GM12878 (cell line): ENCODE data around the gene C17orf107. TPM values are rescaled to one million over a fixed set of nuclear protein-coding genes. Genes with fewer than 3 reads are reported as not detected.

Experiments
- ATAC-seq: fragments of 200-7000 bp; cut with Tn5 transposase; 3 replicates; pipeline ENCODE4 v1.9.1; 2020; ENCODE audit warnings: mild to moderate bottlenecking, moderate library complexity
- BruUV-seq: library from RNA; stranded (reverse); fragments of 400-500 nt; replicated peaks from 2 replicates; lab custom pipeline; 2021; lab: Mats Ljungman, UMichigan
- CTCF ChIA-PET: fragments of 300-600 bp; sonication (Branson Sonifier 250); formaldehyde crosslinking; extraction: SDS; loops from one replicate; lab custom pipeline; 2021; ENCODE audit warnings: inconsistent platforms; lab: Yijun Ruan, JAX
- POLR2A ChIA-PET: fragments of 350-600 bp; formaldehyde crosslinking; extraction: SDS; loops from one replicate; lab custom pipeline; 2021; ENCODE audit warnings: inconsistent platforms; lab: Charles Lee
- RAD21 ChIA-PET: fragments of 300-600 bp; sonication (Branson Sonifier 250); formaldehyde crosslinking; loops from one replicate; lab custom pipeline; 2023; ENCODE audit warnings: antibody characterized with exemption; ENCODE audit not compliant: unreplicated experiment; lab: Charles Lee
- SMC1A ChIA-PET: fragments of 300-600 bp; sonication (Branson Sonifier 250); formaldehyde crosslinking; loops from one replicate; lab custom pipeline; 2023; ENCODE audit not compliant: unreplicated experiment, uncharacterized antibody; lab: Charles Lee
- DNase-seq: peaks from one replicate; pipeline ENCODE4 v3.0.0-alpha.2; 2011; ENCODE audit warnings: low read depth, low spot score
- FAIRE-seq: peaks from 3 replicates; lab custom pipeline; 2011; peaks lifted over from hg19 to GRCh38; lab: Jason Lieb, UNC
- H2AFZ ChIP-seq: 2 replicates; pipeline ENCODE4 v1.6.0; 2011; ENCODE audit warnings: low read depth, low read length, control low read depth; ENCODE audit not compliant: control insufficient read depth
- H3K27ac ChIP-seq: 2 replicates; pipeline ENCODE4 v1.5.1; 2011; ENCODE audit warnings: control low read depth; ENCODE audit not compliant: control insufficient read depth, insufficient read depth
- H3K27me3 ChIP-seq, 2 experiments: replicated peaks in 1 of 2; 2 replicates each; pipeline versions ENCODE4 v1.6.0 to v1.6.1; 2011; ENCODE audit warnings: low read length in 1 of 2; ENCODE audit not compliant: control insufficient read depth in 2 of 2, insufficient read depth in 2 of 2
- H3K36me3 ChIP-seq, 2 experiments: 2 replicates each; pipeline ENCODE4 v1.5.1; 2011; ENCODE audit warnings: low read length in 1 of 2; ENCODE audit not compliant: control insufficient read depth in 2 of 2, insufficient read depth in 2 of 2
- H3K4me1 ChIP-seq: 2 replicates; pipeline ENCODE4 v1.6.1; 2011; ENCODE audit warnings: mild to moderate bottlenecking, low read length, moderate library complexity, mixed read lengths; ENCODE audit not compliant: control insufficient read depth, insufficient read depth
- H3K4me2 ChIP-seq: 2 replicates; pipeline ENCODE4 v1.6.0; 2011; ENCODE audit warnings: control low read depth; ENCODE audit not compliant: control insufficient read depth, insufficient read depth
- H3K4me3 ChIP-seq: fragments of 200-600 bp; sonication (generic); 2 replicates; pipeline ENCODE4 v1.5.1; 2016
- H3K79me2 ChIP-seq: 2 replicates; pipeline ENCODE4 v1.6.0; 2011; ENCODE audit warnings: low read length; ENCODE audit not compliant: control insufficient read depth, insufficient read depth
- H3K9ac ChIP-seq: 2 replicates; pipeline ENCODE4 v1.8.0; 2011; ENCODE audit warnings: low read length, control low read depth, mixed read lengths; ENCODE audit not compliant: control insufficient read depth, insufficient read depth
- H3K9me3 ChIP-seq: replicated peaks from 3 replicates; pipeline ENCODE4 v1.5.1; 2011; ENCODE audit warnings: mild to moderate bottlenecking, low read length; ENCODE audit not compliant: control insufficient read depth, insufficient read depth
- H4K20me1 ChIP-seq: 2 replicates; pipeline ENCODE4 v1.6.0; 2011; ENCODE audit not compliant: control insufficient read depth, insufficient read depth
- ATF7 ChIP-seq: fragments of 450-650 bp; IDR thresholded peaks from 2 replicates; pipeline ENCODE4 v1.6.1; 2016; ENCODE audit warnings: low read depth, mild to moderate bottlenecking
- BACH1 ChIP-seq: fragments of 450-650 bp; IDR thresholded peaks from 2 replicates; pipeline ENCODE4 v1.6.1; 2017; ENCODE audit warnings: mild to moderate bottlenecking, borderline replicate concordance
- BHLHE40 ChIP-seq, 2 experiments: fragments of 450-650 bp in 1 of 2; IDR thresholded peaks; 2 replicates each; pipeline ENCODE4 v1.6.1; 2011 to 2017; ENCODE audit warnings: low read depth in 2 of 2, borderline replicate concordance in 1 of 2, improper control_type of control experiment in 1 of 2, low read length in 1 of 2, mild to moderate bottlenecking in 1 of 2
- BMI1 ChIP-seq: fragments of 450-650 bp; IDR thresholded peaks from 2 replicates; pipeline ENCODE4 v1.6.1; 2016; ENCODE audit warnings: mild to moderate bottlenecking, moderate library complexity, borderline replicate concordance
- CREM ChIP-seq: IDR thresholded peaks from 2 replicates; pipeline ENCODE4 v1.6.1; 2014; ENCODE audit warnings: antibody characterized with exemption, low read depth
- FOS ChIP-seq: IDR thresholded peaks from 3 replicates; pipeline ENCODE4 v1.6.1; 2011; ENCODE audit warnings: borderline replicate concordance; ENCODE audit not compliant: insufficient read length; ENCODE audit errors: extremely low read depth
- JUND ChIP-seq: IDR thresholded peaks from 2 replicates; pipeline ENCODE4 v1.6.1; 2012; ENCODE audit warnings: low read depth, mild to moderate bottlenecking, low read length, improper control_type of control experiment, moderate library complexity
- NFYB ChIP-seq: IDR thresholded peaks from 2 replicates; pipeline ENCODE4 v1.6.1; 2011; ENCODE audit warnings: low read depth, mild to moderate bottlenecking, low read length, improper control_type of control experiment, moderate library complexity; ENCODE audit not compliant: insufficient read depth
- PAX8 ChIP-seq: fragments of 450-650 bp; IDR thresholded peaks from 2 replicates; pipeline ENCODE4 v1.6.1; 2017; ENCODE audit warnings: mild to moderate bottlenecking, moderate library complexity
- PML ChIP-seq: IDR thresholded peaks from 2 replicates; pipeline ENCODE4 v1.6.1; 2012; ENCODE audit warnings: low read length, inconsistent platforms
- RBBP5 ChIP-seq: fragments of 200-600 bp; sonication (generic); conservative IDR thresholded peaks from 2 replicates; pipeline ENCODE4 v1.6.1; 2016
- RCOR1 ChIP-seq: conservative IDR thresholded peaks from 2 replicates; pipeline ENCODE4 v1.6.1; 2012; ENCODE audit warnings: low read depth, low read length, improper control_type of control experiment
- SREBF1 ChIP-seq: IDR thresholded peaks from 2 replicates; pipeline ENCODE4 v1.6.1; 2012; ENCODE audit warnings: mild to moderate bottlenecking, low read length
- TCF7 ChIP-seq: IDR thresholded peaks from 2 replicates; pipeline ENCODE4 v1.6.1; 2014; ENCODE audit warnings: antibody characterized with exemption, borderline replicate concordance
- YBX1 ChIP-seq: fragments of 450-650 bp; IDR thresholded peaks from 2 replicates; pipeline ENCODE4 v1.6.1; 2016; ENCODE audit warnings: antibody characterized with exemption
- WGBS: methylation state at CpG from one replicate; pipeline ENCODE4 v1.1.6; 2016; ENCODE audit warnings: low lambda C conversion rate; ENCODE audit not compliant: insufficient replicate concordance, insufficient coverage; ENCODE audit errors: missing lambda C conversion rate; 5-methylcytosine and 5-hydroxymethylcytosine counted together
- in situ Hi-C: fragments of 300-500 bp; cut with MboI; formaldehyde crosslinking; loops from 9 replicates; pipeline ENCODE4 v1.14.3; 2018; ENCODE audit warnings: mixed read lengths
- intact Hi-C: fragments of 100-400 bp; cut with micrococcal nuclease; formaldehyde crosslinking; loops from one replicate; pipeline ENCODE4 v1.14.2; 2022; ENCODE audit not compliant: unreplicated experiment
- polyA plus RNA-seq, 11 experiments: library from polyadenylated mRNA; depleted of rRNA in 4 of 11; unstranded in 6 of 11; stranded (reverse) in 5 of 11; fragments of >200 nt; fragmentation: Nextera tagmentation in 4 of 11; fragmentation: Illumina TruSeq in 1 of 11; extraction: Ambion mirVana in 4 of 11; extraction: Trizol in 1 of 11; gene quantifications; 1 replicate in 1 of 11; 2 replicates in 10 of 11; pipeline versions ENCODE4 v1.2.1 to v1.2.3, GENCODE V29; 2011 to 2016; ENCODE audit warnings: inconsistent platforms in 2 of 11, missing spikeins in 2 of 11, low read depth in 1 of 11
- total RNA-seq, 4 experiments: library from RNA; depleted of rRNA in 3 of 4; stranded (reverse); fragments of >200 nt in 3 of 4; fragmentation: Illumina TruSeq in 1 of 4; extraction: Trizol in 1 of 4; gene quantifications; 2 replicates each; pipeline versions ENCODE4 v1.2.1 to v1.2.3, GENCODE V29; 2013 to 2021
- TF ChIP-seq, protein P1 (sequence below): fragments of 450-650 bp; IDR thresholded peaks from 2 replicates; pipeline ENCODE4 v1.6.1; 2016; ENCODE audit warnings: mild to moderate bottlenecking
- TF ChIP-seq, protein P2 (sequence below): fragments of 450-650 bp; formaldehyde crosslinking; IDR thresholded peaks from 2 replicates; pipeline ENCODE4 v1.5.0; 2022; ENCODE audit warnings: mild to moderate bottlenecking, missing genetic modification characterization
- TF ChIP-seq, protein P3 (sequence below): IDR thresholded peaks from 2 replicates; pipeline ENCODE4 v1.6.1; 2012; ENCODE audit warnings: low read depth, low read length, improper control_type of control experiment

The C17orf107 gene
- total and polyA plus RNA-seq, 10 of the 15 experiments (the other 5 are each of a cell fraction or from before 2014, with no cell fraction given), result 0.05 to 0.46 (median 0.11) TPM; not detected in 3

DNA sequence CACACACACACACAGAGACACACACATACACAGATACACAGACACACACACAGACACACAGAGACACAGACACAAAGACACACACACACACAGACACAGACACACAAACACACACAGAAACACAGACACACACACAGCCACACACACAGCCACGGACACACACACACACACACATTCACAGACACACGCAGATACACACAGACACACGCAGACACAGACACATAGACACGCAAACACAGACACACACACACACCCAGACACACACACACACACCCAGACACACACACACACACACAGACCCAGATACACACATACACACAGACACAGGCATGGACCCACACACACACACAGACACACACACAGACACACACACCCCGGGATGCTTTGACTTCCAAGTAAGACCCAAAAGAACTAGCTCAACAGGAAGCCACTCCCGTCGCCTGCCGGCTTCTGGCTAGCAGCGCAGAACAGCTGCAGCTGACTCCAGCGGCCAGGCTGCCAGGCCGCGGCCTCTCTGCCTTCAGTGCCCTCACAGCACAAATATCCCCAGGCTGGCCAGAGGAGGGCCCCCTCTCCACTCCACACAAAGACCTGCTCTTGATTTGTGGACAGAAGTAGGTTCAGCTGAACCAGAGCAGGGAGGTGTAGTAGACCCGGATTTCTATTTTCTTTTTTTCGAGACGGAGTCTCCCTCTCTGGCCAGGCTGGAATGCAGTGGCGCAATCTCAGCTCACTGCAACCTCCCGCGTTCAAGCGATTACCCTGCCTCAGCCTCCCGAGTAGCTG is 9.6 kb downstream of the C17orf107 start:
- ChIA-PET SMC1A (interaction anchor here (0.7 to 3.2 kb wide), 15 partner anchors 9 to 176 kb away, joined by 3 to 20 read pairs (median 4); partner anchors contain the start of genes C17orf107, PFN1, RNF167 and SLC25A11), RAD21 (interaction anchor here (0.6 to 2.2 kb wide), 13 partner anchors 11 to 163 kb away, joined by 3 to 28 read pairs (median 4); partner anchors contain the start of genes CAMTA2, PFN1, RNF167 and SLC25A11), POLR2A (interaction anchor here (0.6 to 1.7 kb wide), 5 partner anchors 9 to 150 kb away, joined by 3 to 6 read pairs (median 3); partner anchors contain the start of genes CAMTA2, RNF167, SLC25A11 and SPAG7), CTCF (interaction anchor here (0.7 to 3.0 kb wide), 29 partner anchors 8 to 530 kb away, joined by 3 to 35 read pairs (median 4); partner anchors contain the start of genes ARRB2, C1QBP, CAMTA2 and ENO3)
- peak; percentile 65 for FAIRE-seq
- H3K9ac ChIP-seq, result no peak overlapping the region
- BruUV-seq, result no TSS peak
- in situ Hi-C loops, result no loop called here
- peaks cover 4% of the 10 kb centered on the region for H3K4me1 ChIP-seq
- intact Hi-C loops, result loop anchor here (1.0 kb wide), 2 partner anchors 58 to 153 kb away; partner anchors contain the start of gene SPAG7
- H2AFZ ChIP-seq, result peak overlapping the region; percentile 68
- no peaks in the 10 kb centered on the region for H3K9me3 ChIP-seq
- no peaks in the 10 kb centered on the region for H4K20me1 ChIP-seq
- peak; percentile 100 for ATAC-seq
- H3K27ac ChIP-seq, result no peak overlapping the region
- no peaks in the 10 kb centered on the region; a peak in 1 of 4 replicates for H3K27me3 ChIP-seq
- peak; percentile 31 for DNase-seq
- no peak overlapping the region for H3K4me3 ChIP-seq
- 37% methylated on average over 20 of the region's 20 CpGs for WGBS
- H3K4me2 ChIP-seq, result no peak overlapping the region
- H3K36me3 ChIP-seq, result no peaks in the 10 kb centered on the region
- no peaks in the 10 kb centered on the region for H3K79me2 ChIP-seq
- no peak for TF ChIP-seq TCF7
- TF ChIP-seq RBBP5, result no peak
- TF ChIP-seq, protein P1, sequence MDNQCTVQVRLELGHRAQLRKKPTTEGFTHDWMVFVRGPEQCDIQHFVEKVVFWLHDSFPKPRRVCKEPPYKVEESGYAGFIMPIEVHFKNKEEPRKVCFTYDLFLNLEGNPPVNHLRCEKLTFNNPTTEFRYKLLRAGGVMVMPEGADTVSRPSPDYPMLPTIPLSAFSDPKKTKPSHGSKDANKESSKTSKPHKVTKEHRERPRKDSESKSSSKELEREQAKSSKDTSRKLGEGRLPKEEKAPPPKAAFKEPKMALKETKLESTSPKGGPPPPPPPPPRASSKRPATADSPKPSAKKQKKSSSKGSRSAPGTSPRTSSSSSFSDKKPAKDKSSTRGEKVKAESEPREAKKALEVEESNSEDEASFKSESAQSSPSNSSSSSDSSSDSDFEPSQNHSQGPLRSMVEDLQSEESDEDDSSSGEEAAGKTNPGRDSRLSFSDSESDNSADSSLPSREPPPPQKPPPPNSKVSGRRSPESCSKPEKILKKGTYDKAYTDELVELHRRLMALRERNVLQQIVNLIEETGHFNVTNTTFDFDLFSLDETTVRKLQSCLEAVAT, result 0 out of 2 replicates have a peak, but pooled peaks have one; percentile 33
- TF ChIP-seq JUND, result no peak
- no peak for TF ChIP-seq NFYB
- TF ChIP-seq RCOR1, result no peak
- no peak for TF ChIP-seq BACH1
- TF ChIP-seq FOS, result no peak
- TF ChIP-seq, protein P2, sequence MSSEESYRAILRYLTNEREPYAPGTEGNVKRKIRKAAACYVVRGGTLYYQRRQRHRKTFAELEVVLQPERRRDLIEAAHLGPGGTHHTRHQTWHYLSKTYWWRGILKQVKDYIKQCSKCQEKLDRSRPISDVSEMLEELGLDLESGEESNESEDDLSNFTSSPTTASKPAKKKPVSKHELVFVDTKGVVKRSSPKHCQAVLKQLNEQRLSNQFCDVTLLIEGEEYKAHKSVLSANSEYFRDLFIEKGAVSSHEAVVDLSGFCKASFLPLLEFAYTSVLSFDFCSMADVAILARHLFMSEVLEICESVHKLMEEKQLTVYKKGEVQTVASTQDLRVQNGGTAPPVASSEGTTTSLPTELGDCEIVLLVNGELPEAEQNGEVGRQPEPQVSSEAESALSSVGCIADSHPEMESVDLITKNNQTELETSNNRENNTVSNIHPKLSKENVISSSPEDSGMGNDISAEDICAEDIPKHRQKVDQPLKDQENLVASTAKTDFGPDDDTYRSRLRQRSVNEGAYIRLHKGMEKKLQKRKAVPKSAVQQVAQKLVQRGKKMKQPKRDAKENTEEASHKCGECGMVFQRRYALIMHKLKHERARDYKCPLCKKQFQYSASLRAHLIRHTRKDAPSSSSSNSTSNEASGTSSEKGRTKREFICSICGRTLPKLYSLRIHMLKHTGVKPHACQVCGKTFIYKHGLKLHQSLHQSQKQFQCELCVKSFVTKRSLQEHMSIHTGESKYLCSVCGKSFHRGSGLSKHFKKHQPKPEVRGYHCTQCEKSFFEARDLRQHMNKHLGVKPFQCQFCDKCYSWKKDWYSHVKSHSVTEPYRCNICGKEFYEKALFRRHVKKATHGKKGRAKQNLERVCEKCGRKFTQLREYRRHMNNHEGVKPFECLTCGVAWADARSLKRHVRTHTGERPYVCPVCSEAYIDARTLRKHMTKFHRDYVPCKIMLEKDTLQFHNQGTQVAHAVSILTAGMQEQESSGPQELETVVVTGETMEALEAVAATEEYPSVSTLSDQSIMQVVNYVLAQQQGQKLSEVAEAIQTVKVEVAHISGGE, result no peak
- TF ChIP-seq BMI1, result no peak
- TF ChIP-seq PAX8, result no peak
- no peak for TF ChIP-seq SREBF1
- TF ChIP-seq, protein P3, sequence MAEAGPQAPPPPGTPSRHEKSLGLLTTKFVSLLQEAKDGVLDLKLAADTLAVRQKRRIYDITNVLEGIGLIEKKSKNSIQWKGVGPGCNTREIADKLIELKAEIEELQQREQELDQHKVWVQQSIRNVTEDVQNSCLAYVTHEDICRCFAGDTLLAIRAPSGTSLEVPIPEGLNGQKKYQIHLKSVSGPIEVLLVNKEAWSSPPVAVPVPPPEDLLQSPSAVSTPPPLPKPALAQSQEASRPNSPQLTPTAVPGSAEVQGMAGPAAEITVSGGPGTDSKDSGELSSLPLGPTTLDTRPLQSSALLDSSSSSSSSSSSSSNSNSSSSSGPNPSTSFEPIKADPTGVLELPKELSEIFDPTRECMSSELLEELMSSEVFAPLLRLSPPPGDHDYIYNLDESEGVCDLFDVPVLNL, result no peak
- TF ChIP-seq PML, result no peak
- no peak for TF ChIP-seq YBX1
- peak in 1 of 2 experiments; percentile 40; a peak in 1 of 4 replicates for TF ChIP-seq BHLHE40 (IDR thresholded peaks at IDR 0.05; ENCODE audit: borderline replicate concordance in 1 of 2, low read depth in 2 of 2, low read length in 1 of 2)
- no peak for TF ChIP-seq CREM
- no peak for TF ChIP-seq ATF7
